H1 (cell line): Measurements from ENCODE around the gene IL32. TPM values are rescaled to one million over a fixed set of nuclear protein-coding genes. Genes with fewer than 3 reads are reported as not detected.

Source experiments
- CTCF ChIA-PET: fragments of 300-600 bp; sonication (Branson Sonifier 250); formaldehyde crosslinking; loops from one replicate; lab custom pipeline; 2021; ENCODE audit not compliant: partially characterized antibody; lab: Charles Lee
- POLR2A ChIA-PET: fragments of 300-600 bp; sonication (Branson Sonifier 250); formaldehyde crosslinking; loops from one replicate; lab custom pipeline; 2021; ENCODE audit warnings: inconsistent platforms; ENCODE audit not compliant: partially characterized antibody; lab: Charles Lee
- DNase-seq, 2 experiments: peaks; one replicate each; pipeline versions ENCODE4 v3.0.0 to v3.0.0-alpha.2; 2010 to 2022; ENCODE audit warnings: low spot score in 2 of 2, low read depth in 1 of 2, mixed read lengths in 1 of 2
- FAIRE-seq: peaks from 2 replicates; lab custom pipeline; 2011; peaks lifted over from hg19 to GRCh38; lab: Jason Lieb, UNC
- H2AFZ ChIP-seq: 2 replicates; pipeline ENCODE4 v1.8.1; 2012; ENCODE audit warnings: low read length, inconsistent platforms
- H2AK5ac ChIP-seq: 2 replicates; pipeline ENCODE4 v1.6.1; 2013; ENCODE audit warnings: low read depth, low read length
- H2BK120ac ChIP-seq: replicated peaks from 2 replicates; pipeline ENCODE3; 2013; ENCODE audit warnings: low read depth, low read length, inconsistent platforms
- H2BK12ac ChIP-seq: 2 replicates; pipeline ENCODE4 v1.6.1; 2013; ENCODE audit warnings: low read depth, low read length
- H2BK15ac ChIP-seq: 2 replicates; pipeline ENCODE4 v1.6.1; 2013; ENCODE audit warnings: low read length
- H2BK20ac ChIP-seq: 2 replicates; pipeline ENCODE4 v1.6.1; 2013; ENCODE audit warnings: low read length
- H2BK5ac ChIP-seq: 2 replicates; pipeline ENCODE4 v1.6.1; 2013; ENCODE audit warnings: low read depth, low read length
- H3K14ac ChIP-seq: 2 replicates; pipeline ENCODE4 v1.6.1; 2013; ENCODE audit warnings: inconsistent platforms; ENCODE audit not compliant: insufficient read length
- H3K18ac ChIP-seq: 2 replicates; pipeline ENCODE4 v1.6.1; 2013; ENCODE audit warnings: low read length; ENCODE audit errors: extremely low read depth
- H3K23ac ChIP-seq: 2 replicates; pipeline ENCODE4 v1.6.1; 2013; ENCODE audit warnings: inconsistent platforms; ENCODE audit not compliant: insufficient read length
- H3K23me2 ChIP-seq: 2 replicates; pipeline ENCODE4 v1.6.1; 2013; ENCODE audit warnings: low read depth, low read length
- H3K27ac ChIP-seq: 2 replicates; pipeline ENCODE4 v1.6.1; 2011; ENCODE audit warnings: low read depth, low read length, inconsistent platforms
- H3K27me3 ChIP-seq, 4 experiments: replicated peaks in 1 of 4; 1 replicate in 1 of 4; 2 replicates in 3 of 4; pipeline versions ENCODE4 v1.6.1 to v1.8.1; 2011 to 2013; ENCODE audit warnings: low read length in 3 of 4, mild to moderate bottlenecking in 3 of 4, inconsistent platforms in 2 of 4, mixed read lengths in 2 of 4, moderate library complexity in 1 of 4; ENCODE audit not compliant: control insufficient read depth in 3 of 4, insufficient read depth in 3 of 4; ENCODE audit errors: extremely low read depth in 1 of 4
- H3K36me3 ChIP-seq, 4 experiments: 2 replicates each; pipeline versions ENCODE4 v1.6.1 to v1.8.1; 2011 to 2013; ENCODE audit warnings: mild to moderate bottlenecking in 4 of 4, low read length in 3 of 4, moderate library complexity in 2 of 4, control low read depth in 1 of 4, inconsistent platforms in 1 of 4; ENCODE audit not compliant: insufficient read depth in 4 of 4, control insufficient read depth in 2 of 4
- H3K4ac ChIP-seq: replicated peaks from 2 replicates; pipeline ENCODE3; 2013; ENCODE audit warnings: low read length, low read depth, mixed read lengths, inconsistent platforms; ENCODE audit not compliant: insufficient read length
- H3K4me1 ChIP-seq, 4 experiments: replicated peaks in 1 of 4; 1 replicate in 1 of 4; 2 replicates in 3 of 4; pipeline versions ENCODE4 v1.6.1 to v1.8.1; 2011 to 2013; ENCODE audit warnings: low read length in 3 of 4, inconsistent platforms in 2 of 4, mixed read lengths in 1 of 4; ENCODE audit not compliant: insufficient read depth in 4 of 4, control insufficient read depth in 3 of 4
- H3K4me2 ChIP-seq, 2 experiments: 2 replicates each; pipeline versions ENCODE4 v1.6.1 to v1.8.1; 2011 to 2013; ENCODE audit warnings: low read depth in 2 of 2, low read length in 2 of 2, control low read depth in 1 of 2, inconsistent platforms in 1 of 2, mild to moderate bottlenecking in 1 of 2; ENCODE audit not compliant: insufficient read depth in 1 of 2
- H3K4me3 ChIP-seq, 4 experiments: fragments of 200-600, 300-600 bp in 1 of 4; sonication (generic), shearing (Covaris generic), sonication (Bioruptor Twin) in 1 of 4; 2 replicates each; pipeline versions ENCODE4 v1.5.1 to v1.8.1; 2011 to 2016; ENCODE audit warnings: low read length in 4 of 4, low read depth in 3 of 4, control low read depth in 2 of 4, inconsistent platforms in 2 of 4, mild to moderate bottlenecking in 2 of 4, mixed read lengths in 1 of 4, moderate library complexity in 1 of 4; ENCODE audit not compliant: insufficient read depth in 2 of 4; ENCODE audit errors: extremely low read depth in 1 of 4
- H3K56ac ChIP-seq: replicated peaks from 2 replicates; pipeline ENCODE3; 2013; ENCODE audit warnings: low read depth, mild to moderate bottlenecking, mixed read lengths, low read length, inconsistent platforms; ENCODE audit not compliant: insufficient read length
- H3K79me1 ChIP-seq: 2 replicates; pipeline ENCODE4 v1.6.1; 2013; ENCODE audit warnings: low read depth, low read length, control low read depth
- H3K79me2 ChIP-seq, 2 experiments: 2 replicates each; pipeline versions ENCODE4 v1.6.1 to v1.8.1; 2012 to 2013; ENCODE audit warnings: low read length in 2 of 2, mild to moderate bottlenecking in 2 of 2, inconsistent platforms in 1 of 2; ENCODE audit not compliant: insufficient read depth in 2 of 2, control insufficient read depth in 1 of 2
- H3K9ac ChIP-seq, 4 experiments: replicated peaks in 1 of 4; 1 replicate in 1 of 4; 2 replicates in 3 of 4; pipeline versions ENCODE4 v1.6.1 to v1.8.1; 2011 to 2013; ENCODE audit warnings: low read depth in 3 of 4, low read length in 3 of 4, control low read depth in 2 of 4, mild to moderate bottlenecking in 2 of 4, moderate library complexity in 2 of 4, inconsistent platforms in 1 of 4; ENCODE audit errors: extremely low read depth in 1 of 4
- H3K9me3 ChIP-seq, 2 experiments: 2 replicates each; pipeline versions ENCODE4 v1.6.1 to v1.8.1; 2012 to 2013; ENCODE audit warnings: mild to moderate bottlenecking in 2 of 2, moderate library complexity in 2 of 2, control low read depth in 1 of 2, inconsistent platforms in 1 of 2, low read depth in 1 of 2, low read length in 1 of 2, mixed read lengths in 1 of 2; ENCODE audit not compliant: insufficient read depth in 2 of 2
- H4K20me1 ChIP-seq, 2 experiments: replicated peaks in 1 of 2; 2 replicates each; pipeline versions ENCODE3 to v1.8.1; 2011 to 2013; ENCODE audit warnings: inconsistent platforms in 2 of 2, low read length in 2 of 2, mild to moderate bottlenecking in 1 of 2; ENCODE audit not compliant: insufficient read depth in 2 of 2, control insufficient read depth in 1 of 2
- H4K5ac ChIP-seq: 2 replicates; pipeline ENCODE4 v1.6.1; 2013; ENCODE audit warnings: low read length, low read depth, mixed read lengths, inconsistent platforms; ENCODE audit not compliant: insufficient read length
- H4K8ac ChIP-seq: 2 replicates; pipeline ENCODE4 v1.8.0; 2013; ENCODE audit warnings: mild to moderate bottlenecking, moderate library complexity, low read length, inconsistent platforms; ENCODE audit not compliant: insufficient read depth; ENCODE audit errors: extremely low read depth
- H4K91ac ChIP-seq: replicated peaks from 2 replicates; pipeline ENCODE3; 2013; ENCODE audit warnings: low read length, mixed read lengths, inconsistent platforms; ENCODE audit not compliant: insufficient read length
- ATF3 ChIP-seq: IDR thresholded peaks from 2 replicates; pipeline ENCODE4 v1.6.1; 2011; ENCODE audit warnings: low read depth, mild to moderate bottlenecking, low read length; ENCODE audit not compliant: insufficient read depth
- FOSL1 ChIP-seq: IDR thresholded peaks from 2 replicates; pipeline ENCODE4 v1.6.1; 2011; ENCODE audit warnings: mild to moderate bottlenecking, low read depth, low read length, moderate library complexity; ENCODE audit not compliant: insufficient read depth
- KDM5A ChIP-seq: fragments of 200-600 bp; IDR thresholded peaks from 2 replicates; pipeline ENCODE4 v1.7.1; 2012; ENCODE audit warnings: mild to moderate bottlenecking, low read length, inconsistent platforms, mixed read lengths
- PHF8 ChIP-seq: fragments of 200-600 bp; sonication (generic); conservative IDR thresholded peaks from 2 replicates; pipeline ENCODE4 v1.7.1; 2012; ENCODE audit warnings: low read depth, mild to moderate bottlenecking, inconsistent platforms, low read length, moderate library complexity
- POU5F1 ChIP-seq: IDR thresholded peaks from 2 replicates; pipeline ENCODE4 v1.6.1; 2011; ENCODE audit warnings: low read depth, mild to moderate bottlenecking, low read length, moderate library complexity
- RFX5 ChIP-seq: IDR thresholded peaks from 2 replicates; pipeline ENCODE4 v1.6.1; 2011; ENCODE audit warnings: low read depth, low read length, improper control_type of control experiment, borderline replicate concordance
- SIN3A ChIP-seq, 2 experiments: IDR thresholded peaks in 1 of 2; conservative IDR thresholded peaks in 1 of 2; 2 replicates each; pipeline ENCODE4 v1.6.1; 2011 to 2012; ENCODE audit warnings: low read length in 2 of 2, improper control_type of control experiment in 1 of 2, low read depth in 1 of 2, mild to moderate bottlenecking in 1 of 2
- TAF1 ChIP-seq: IDR thresholded peaks from 2 replicates; pipeline ENCODE4 v1.6.1; 2011; ENCODE audit warnings: mild to moderate bottlenecking, low read depth, low read length
- TAF7 ChIP-seq: optimal IDR thresholded peaks from 2 replicates; pipeline ENCODE3; 2011; ENCODE audit warnings: low read depth, mild to moderate bottlenecking, inconsistent platforms, low read length, moderate library complexity, borderline replicate concordance
- WGBS, 2 experiments: shearing (Covaris generic) in 1 of 2; methylation state at CpG; one replicate each; pipeline versions ENCODE4 v1.1.6 to v1.1.7; 2013 to 2015; ENCODE audit warnings: low lambda C conversion rate in 2 of 2, mixed read lengths in 2 of 2, inconsistent platforms in 1 of 2, low coverage in 1 of 2, missing lambda C conversion rate in 1 of 2; ENCODE audit not compliant: insufficient replicate concordance in 2 of 2, insufficient coverage in 1 of 2, insufficient read length in 1 of 2; ENCODE audit errors: extremely low coverage in 1 of 2, missing lambda C conversion rate in 1 of 2; 5-methylcytosine and 5-hydroxymethylcytosine counted together
- polyA plus RNA-seq, 7 experiments: library from polyadenylated mRNA; depleted of rRNA in 3 of 7; stranded (reverse) in 5 of 7; unstranded in 2 of 7; fragments of >200 nt in 5 of 7; fragments of 200-250 nt in 2 of 7; gene quantifications; 1 replicate in 5 of 7; 2 replicates in 1 of 7; 4 replicates in 1 of 7; pipeline versions ENCODE4 v1.2.1 to v1.2.3, GENCODE V29; 2011 to 2013; ENCODE audit warnings: missing spikeins in 2 of 7, mixed read lengths in 2 of 7
- total RNA-seq: library from RNA; stranded (reverse); fragmentation: NEBNext Ultra II Directional; extraction: Animal tissue kit (Norgen Biotek cat#: 25700); gene quantifications from 2 replicates; pipeline ENCODE4 v1.2.1, GENCODE V29; 2021

Gene IL32
- total and polyA plus RNA-seq, 2 of the 8 experiments (the other 6 are each of a cell fraction or from before 2014, with no cell fraction given) = 2.7 to 5.0 TPM

GRCh38 chr16:3112881-3113574 lies 47.6 kb downstream of the IL32 start:
- Histone ChIP-seq H3K9ac (peak overlapping the region; percentile 59 to 74 (median 64)), H4K20me1 (peaks cover 0 to 4% of the 10 kb centered on the region in 2 experiments), H3K9me3 (no peaks in the 10 kb centered on the region), H2BK12ac (no peak overlapping the region), H4K8ac (peak overlapping the region; percentile 92), H4K5ac (peak overlapping the region; percentile 81), H3K23ac (no peak overlapping the region), H3K4ac (peak overlapping the region; percentile 82), H3K79me2 (peaks cover 0 to 17% of the 10 kb centered on the region in 2 experiments; a peak in 2 of 4 replicates), H3K23me2 (peaks cover 8% of the 10 kb centered on the region), H3K14ac (no peak overlapping the region), H3K56ac (peak overlapping the region; percentile 75), H3K27me3 (no peaks in the 10 kb centered on the region), H2BK5ac (peak overlapping the region; percentile 93; the same call in 1 of the 2 replicates), H3K18ac (no peak overlapping the region; the same call in none of the 2 replicates), H3K4me1 (peaks cover 0 to 15% (median 8%) of the 10 kb centered on the region in 4 experiments; a peak in 5 of 7 replicates), H2BK120ac (no peak overlapping the region), H2AK5ac (no peak overlapping the region), H2BK15ac (0 out of 2 replicates have a peak overlapping the region, but pooled peaks have one; percentile 88), H3K4me2 (peak overlapping the region; percentile 79 to 93), H2AFZ (no peak overlapping the region), H3K79me1 (peaks cover 6% of the 10 kb centered on the region; the same call in 1 of the 2 replicates), H3K36me3 (peaks cover 0 to 11% (median 9%) of the 10 kb centered on the region in 4 experiments; a peak in 7 of 8 replicates), H3K4me3 (peak overlapping the region; percentile 85 to 93 (median 92)), H4K91ac (peak overlapping the region; percentile 70), H3K27ac (peak overlapping the region; percentile 51; the same call in 1 of the 2 replicates), H2BK20ac (no peak overlapping the region)
- DNase-seq = no peak
- ChIA-PET POLR2A (interaction anchor here (1.0 to 12.1 kb wide), 8 partner anchors 7 to 47 kb away, joined by 3 to 169 read pairs (median 9); partner anchors contain the start of gene ZSCAN10), CTCF (interaction anchor here (0.6 to 36.8 kb wide), 10 partner anchors 8 to 94 kb away, joined by 3 to 619 read pairs (median 14); partner anchors contain the start of genes ZNF213 and ZSCAN10)
- FAIRE-seq = no peak
- WGBS, 2 experiments = 53% methylated on average over 19 of the region's 19 CpGs; no CpG with 5 or more reads in 1 of the 2 experiments
- TF ChIP-seq KDM5A (no peak), TAF7 (no peak), POU5F1 (no peak), FOSL1 (no peak), RFX5 (no peak), TAF1 (no peak), SIN3A (conservative IDR thresholded peaks at IDR 0.05 in 1 of 2, IDR thresholded peaks at IDR 0.05 in 1 of 2; ENCODE audit: low read depth in 1 of 2, low read length in 2 of 2) (no peak), ATF3 (no peak), PHF8 (no peak)
